SU-DHL-6 (cell line): Measurements from ENCODE around the gene DRC1.

Experiments used
- EZH2phosphoT487 ChIP-seq: fragments of 200-600 bp; sonication (generic), shearing (Covaris generic); conservative IDR thresholded peaks from 2 replicates; pipeline ENCODE4 v1.6.1; 2018; ENCODE audit warnings: mild to moderate bottlenecking, antibody characterized with exemption, low read length, moderate library complexity, mixed read lengths
- TF ChIP-seq, protein P1 (sequence below): fragments of 200-600 bp; sonication (generic); IDR thresholded peaks from one replicate; pipeline ENCODE4 v1.5.1; 2017; ENCODE audit warnings: antibody characterized with exemption, mild to moderate bottlenecking, low read length, moderate library complexity; ENCODE audit not compliant: insufficient read depth, poor library complexity, severe bottlenecking

DNA sequence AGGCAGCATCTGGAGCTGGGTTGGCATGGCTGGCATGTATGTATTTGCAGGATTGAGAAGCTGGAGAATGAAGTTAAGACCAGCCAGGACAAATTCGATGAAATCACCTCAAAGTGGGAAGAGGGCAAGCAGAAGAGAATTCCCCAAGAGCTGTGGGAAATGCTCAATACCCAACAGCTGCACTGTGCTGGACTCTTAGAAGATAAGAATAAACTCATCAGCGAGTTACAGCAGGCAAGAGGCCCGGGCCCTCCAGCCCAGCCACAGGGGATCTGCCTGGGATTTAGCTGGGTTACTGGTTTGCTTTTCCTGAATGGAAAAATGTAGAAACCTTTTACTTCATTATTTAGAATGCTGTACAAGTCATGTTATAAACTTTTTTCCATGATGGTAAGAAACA is 22.5 kb downstream of the DRC1 start:
- no peak for TF ChIP-seq EZH2phosphoT487
- TF ChIP-seq, protein P1, sequence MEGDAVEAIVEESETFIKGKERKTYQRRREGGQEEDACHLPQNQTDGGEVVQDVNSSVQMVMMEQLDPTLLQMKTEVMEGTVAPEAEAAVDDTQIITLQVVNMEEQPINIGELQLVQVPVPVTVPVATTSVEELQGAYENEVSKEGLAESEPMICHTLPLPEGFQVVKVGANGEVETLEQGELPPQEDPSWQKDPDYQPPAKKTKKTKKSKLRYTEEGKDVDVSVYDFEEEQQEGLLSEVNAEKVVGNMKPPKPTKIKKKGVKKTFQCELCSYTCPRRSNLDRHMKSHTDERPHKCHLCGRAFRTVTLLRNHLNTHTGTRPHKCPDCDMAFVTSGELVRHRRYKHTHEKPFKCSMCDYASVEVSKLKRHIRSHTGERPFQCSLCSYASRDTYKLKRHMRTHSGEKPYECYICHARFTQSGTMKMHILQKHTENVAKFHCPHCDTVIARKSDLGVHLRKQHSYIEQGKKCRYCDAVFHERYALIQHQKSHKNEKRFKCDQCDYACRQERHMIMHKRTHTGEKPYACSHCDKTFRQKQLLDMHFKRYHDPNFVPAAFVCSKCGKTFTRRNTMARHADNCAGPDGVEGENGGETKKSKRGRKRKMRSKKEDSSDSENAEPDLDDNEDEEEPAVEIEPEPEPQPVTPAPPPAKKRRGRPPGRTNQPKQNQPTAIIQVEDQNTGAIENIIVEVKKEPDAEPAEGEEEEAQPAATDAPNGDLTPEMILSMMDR = no peak
